ENCODE measurements around the gene CCL5. TPM values are rescaled to one million over a fixed set of nuclear protein-coding genes. Genes with fewer than 3 reads are reported as not detected.
"Not testable (repeated sequence)": the region's sequence is repeated elsewhere in the genome, so short reads cannot be mapped to it uniquely, and the experiment has no call there.

CCL5 gene
- total and polyA plus RNA-seq, 10 donors: 26.0 to 93.2 (median 64.3) TPM

- Histone ChIP-seq H3K36me3 (no peaks in the 10 kb centered on the region), H3K4me3 (no peak overlapping the region), H3K4me1 (peaks cover 0 to 56% (median 17%) of the 10 kb centered on the region in 6 donors), H3K27ac (peak overlapping the region in 5 of 8 donors; percentile 2 to 74 (median 53)), H3K27me3 (replicated peaks in 1 of 7) (peaks cover 0 to 7% (median 0%) of the 10 kb centered on the region in 7 donors), H3K9me3 (no peaks in the 10 kb centered on the region)
- TF ChIP-seq POLR2A (IDR thresholded peaks at IDR 0.05) (no peak), CTCF (IDR thresholded peaks at IDR 0.05 in 8 of 11, conservative IDR thresholded peaks at IDR 0.05 in 3 of 11) (no peak), POLR2AphosphoS5 (IDR thresholded peaks at IDR 0.05) (no peak)
- DNase-seq: no peak
- WGBS, 5 donors: 67 to 75% (median 73%) methylated on average over 11 of the region's 11 CpGs
- intact Hi-C loops (cut with DNase I; ENCODE audit: low total_unique reads): no loop called here
Measured at GRCh38 chr17:35900708-35901480, 20.7 kb upstream of the CCL5 start.

GRCh38 chr17:35900280-35900679 is 20.1 kb upstream of the CCL5 start:
- intact Hi-C loops (cut with DNase I; ENCODE audit: low total_unique reads): no loop called here
- Histone ChIP-seq H3K4me1 (peaks cover 0 to 62% (median 17%) of the 10 kb centered on the region in 6 donors), H3K36me3 (no peaks in the 10 kb centered on the region), H3K27me3 (replicated peaks in 1 of 7) (peaks cover 0 to 7% (median 0%) of the 10 kb centered on the region in 7 donors), H3K27ac (peak overlapping the region in 5 of 8 donors; percentile 2 to 74 (median 53)), H3K4me3 (no peak overlapping the region), H3K9me3 (no peaks in the 10 kb centered on the region)
- TF ChIP-seq POLR2AphosphoS5 (IDR thresholded peaks at IDR 0.05): no peak
- no peak for TF ChIP-seq POLR2A (IDR thresholded peaks at IDR 0.05)
- no peak for TF ChIP-seq CTCF (IDR thresholded peaks at IDR 0.05 in 8 of 11, conservative IDR thresholded peaks at IDR 0.05 in 3 of 11)
- WGBS, 5 donors: 70 to 82% (median 76%) methylated on average over 5 of the region's 5 CpGs
- DNase-seq: no peak

- TF ChIP-seq POLR2A (IDR thresholded peaks at IDR 0.05) (no peak), CTCF (IDR thresholded peaks at IDR 0.05 in 8 of 11, conservative IDR thresholded peaks at IDR 0.05 in 3 of 11) (no peak), POLR2AphosphoS5 (IDR thresholded peaks at IDR 0.05) (no peak)
- intact Hi-C loops (cut with DNase I; ENCODE audit: low total_unique reads): no loop called here
- no peaks in the 10 kb centered on the region for H3K9me3 ChIP-seq
- H3K27me3 ChIP-seq (replicated peaks in 1 of 7): peaks cover 0 to 7% (median 0%) of the 10 kb centered on the region in 7 donors
- no peak for DNase-seq
- H3K36me3 ChIP-seq: no peaks in the 10 kb centered on the region
- 27 to 46% (median 37%) methylated on average over 4 to 6 of the region's 6 CpGs for WGBS, 5 donors
- no peak overlapping the region for H3K4me3 ChIP-seq
- H3K4me1 ChIP-seq: peaks cover 0 to 65% (median 17%) of the 10 kb centered on the region in 6 donors
- peak overlapping the region in 5 of 8 donors; percentile 9 to 74 (median 53) for H3K27ac ChIP-seq
Measured at GRCh38 chr17:35898283-35899070, 18.3 kb upstream of the CCL5 start.

- 88 to 96% (median 92%) methylated on average over 7 of the region's 7 CpGs for WGBS, 5 donors
- intact Hi-C loops (cut with DNase I; ENCODE audit: low total_unique reads): not testable (repeated sequence)
- H3K4me1 ChIP-seq: peaks cover 0 to 72% (median 19%) of the 10 kb centered on the region in 6 donors
Measured at GRCh38 chr17:35897772-35898171, 17.6 kb upstream of the CCL5 start.

More at GRCh38 chr17:35897772-35898171, 17.6 kb upstream of the CCL5 start:
- not testable (repeated sequence) for H3K9me3 ChIP-seq; H3K27me3 ChIP-seq (replicated peaks in 1 of 7); H3K4me3 ChIP-seq; H3K36me3 ChIP-seq; DNase-seq
- peak overlapping the region in 4 of 8 donors; percentile 8 to 74 (median 58) for H3K27ac ChIP-seq
